MM.1S (cell line): ENCODE results near the gene PLCXD1.

Experiments used
- EZH2 ChIP-seq: fragments of 300-600 bp; sonication (generic); optimal IDR thresholded peaks from 2 replicates; pipeline ENCODE3; 2017; ENCODE audit warnings: low read depth, mild to moderate bottlenecking, antibody characterized with exemption, low read length, mixed read lengths
- EZH2phosphoT487 ChIP-seq: fragments of 300-600 bp; sonication (generic); IDR thresholded peaks from 2 replicates; pipeline ENCODE4 v1.6.1; 2018; ENCODE audit warnings: antibody characterized with exemption, low read length
- TF ChIP-seq, protein P1 (sequence below): fragments of 300-600 bp; sonication (generic); IDR thresholded peaks from 2 replicates; pipeline ENCODE4 v1.5.1; 2016; ENCODE audit warnings: antibody characterized with exemption, low read length, mixed read lengths

DNA sequence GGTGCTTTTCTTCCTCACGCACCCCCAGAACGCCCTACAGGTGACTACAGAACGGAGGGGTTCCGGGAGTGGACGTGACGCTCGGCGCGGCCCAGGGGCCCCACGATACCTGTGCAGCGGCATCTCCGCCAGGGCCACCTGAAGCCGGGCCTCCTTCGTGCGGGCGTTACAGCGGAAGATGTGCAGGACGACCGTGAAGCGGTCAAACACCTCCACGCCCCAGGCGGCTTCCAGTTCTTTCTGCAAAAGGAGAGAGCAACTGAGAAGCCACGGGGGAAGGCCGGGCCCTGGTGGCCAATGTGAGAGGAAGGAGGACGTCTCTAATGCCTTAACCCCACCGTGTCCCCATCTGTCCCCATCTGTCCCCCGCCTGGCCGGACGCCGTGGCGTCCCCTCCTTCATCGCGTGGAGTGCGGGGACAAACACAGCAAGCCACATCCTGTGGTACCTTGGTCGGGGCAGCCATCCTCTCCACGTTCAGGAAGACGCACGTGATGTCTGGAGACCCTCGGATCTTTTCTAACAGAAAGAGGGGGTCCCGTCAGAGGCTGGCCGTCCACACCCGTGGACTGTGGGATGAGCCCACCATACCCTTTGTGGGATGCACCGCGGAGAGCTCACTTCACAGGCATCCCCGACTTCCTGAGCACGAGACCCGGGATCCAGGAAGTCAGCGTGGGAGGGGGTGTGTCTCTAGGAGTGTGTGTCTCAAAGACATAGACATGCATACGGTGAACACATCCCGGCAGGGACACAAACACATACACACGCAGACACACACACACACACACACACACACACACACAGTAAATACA lies 33.8 kb downstream of the PLCXD1 start:
- TF ChIP-seq, protein P1, sequence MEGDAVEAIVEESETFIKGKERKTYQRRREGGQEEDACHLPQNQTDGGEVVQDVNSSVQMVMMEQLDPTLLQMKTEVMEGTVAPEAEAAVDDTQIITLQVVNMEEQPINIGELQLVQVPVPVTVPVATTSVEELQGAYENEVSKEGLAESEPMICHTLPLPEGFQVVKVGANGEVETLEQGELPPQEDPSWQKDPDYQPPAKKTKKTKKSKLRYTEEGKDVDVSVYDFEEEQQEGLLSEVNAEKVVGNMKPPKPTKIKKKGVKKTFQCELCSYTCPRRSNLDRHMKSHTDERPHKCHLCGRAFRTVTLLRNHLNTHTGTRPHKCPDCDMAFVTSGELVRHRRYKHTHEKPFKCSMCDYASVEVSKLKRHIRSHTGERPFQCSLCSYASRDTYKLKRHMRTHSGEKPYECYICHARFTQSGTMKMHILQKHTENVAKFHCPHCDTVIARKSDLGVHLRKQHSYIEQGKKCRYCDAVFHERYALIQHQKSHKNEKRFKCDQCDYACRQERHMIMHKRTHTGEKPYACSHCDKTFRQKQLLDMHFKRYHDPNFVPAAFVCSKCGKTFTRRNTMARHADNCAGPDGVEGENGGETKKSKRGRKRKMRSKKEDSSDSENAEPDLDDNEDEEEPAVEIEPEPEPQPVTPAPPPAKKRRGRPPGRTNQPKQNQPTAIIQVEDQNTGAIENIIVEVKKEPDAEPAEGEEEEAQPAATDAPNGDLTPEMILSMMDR, result no peak
- TF ChIP-seq EZH2 (no peak), EZH2phosphoT487 (no peak)
